Parathyroid adenoma (tissue), 2 donors: ENCODE data around the gene DTX4.

Experiments
- H2AFZ ChIP-seq: fragments of 300-600 bp; sonication (generic); one replicate; pipeline ENCODE4 v1.7.0; 2017; ENCODE audit warnings: antibody characterized with exemption, mild to moderate bottlenecking
- H3K27ac ChIP-seq: fragments of 300-600 bp; sonication (generic); one replicate; pipeline ENCODE4 v1.7.0; 2017
- H3K27me3 ChIP-seq: fragments of 300-600 bp; sonication (generic); one replicate; pipeline ENCODE4 v1.7.0; 2017; ENCODE audit warnings: low read length; ENCODE audit not compliant: control insufficient read depth, insufficient read depth
- H3K36me3 ChIP-seq: fragments of 300-600 bp; sonication (generic); one replicate; pipeline ENCODE4 v1.7.0; 2017; ENCODE audit warnings: low read length; ENCODE audit not compliant: control insufficient read depth, insufficient read depth
- H3K4me1 ChIP-seq: fragments of 300-600 bp; sonication (generic); one replicate; pipeline ENCODE4 v1.7.0; 2017; ENCODE audit warnings: control low read depth
- H3K4me2 ChIP-seq: fragments of 300-600 bp; sonication (generic); one replicate; pipeline ENCODE4 v1.7.0; 2017; ENCODE audit warnings: low read length
- H3K4me3 ChIP-seq: fragments of 300-600 bp; sonication (generic); one replicate; pipeline ENCODE4 v1.7.0; 2017; ENCODE audit warnings: low read depth, low read length
- H3K79me2 ChIP-seq: fragments of 300-600 bp; sonication (generic); one replicate; pipeline ENCODE4 v1.7.0; 2017; ENCODE audit warnings: control low read depth
- H3K9ac ChIP-seq: fragments of 300-600 bp; sonication (generic); one replicate; pipeline ENCODE4 v1.7.0; 2017; ENCODE audit warnings: mild to moderate bottlenecking
- H3K9me3 ChIP-seq: fragments of 300-600 bp; sonication (generic); one replicate; pipeline ENCODE4 v1.7.0; 2017; ENCODE audit warnings: low read length; ENCODE audit not compliant: control insufficient read depth
- CTCF ChIP-seq: fragments of 300-600 bp; sonication (generic); IDR thresholded peaks from one replicate; pipeline ENCODE4 v1.7.0; 2017; ENCODE audit warnings: antibody characterized with exemption, mild to moderate bottlenecking
- donor health status: primary hyperparathyroidism.

DTX4 gene

GRCh38 chr11:59181746-59182456 lies 10.0 kb downstream of the DTX4 start:
- H3K27ac ChIP-seq: no peak overlapping the region
- no peaks in the 10 kb centered on the region for H3K9me3 ChIP-seq
- TF ChIP-seq CTCF: no peak
- H3K9ac ChIP-seq: no peak overlapping the region
- H3K79me2 ChIP-seq: no peaks in the 10 kb centered on the region
- no peaks in the 10 kb centered on the region for H3K27me3 ChIP-seq
- no peaks in the 10 kb centered on the region for H3K4me1 ChIP-seq
- H3K4me2 ChIP-seq: no peak overlapping the region
- no peak overlapping the region for H3K4me3 ChIP-seq
- H2AFZ ChIP-seq: no peak overlapping the region
- H3K36me3 ChIP-seq: no peaks in the 10 kb centered on the region

- peak; percentile 70 for TF ChIP-seq CTCF
- no peaks in the 10 kb centered on the region for H3K9me3 ChIP-seq
- no peak overlapping the region for H3K4me2 ChIP-seq
- no peak overlapping the region for H3K9ac ChIP-seq
- H3K27ac ChIP-seq: no peak overlapping the region
- H3K79me2 ChIP-seq: no peaks in the 10 kb centered on the region
- no peaks in the 10 kb centered on the region for H3K4me1 ChIP-seq
- no peak overlapping the region for H3K4me3 ChIP-seq
- no peak overlapping the region for H2AFZ ChIP-seq
- no peaks in the 10 kb centered on the region for H3K36me3 ChIP-seq
- no peaks in the 10 kb centered on the region for H3K27me3 ChIP-seq
Measured at GRCh38 chr11:59182457-59183151, 10.7 kb downstream of the DTX4 start.

GRCh38 chr11:59183771-59184170 lies 11.8 kb downstream of the DTX4 start:
- H3K4me3 ChIP-seq: no peak overlapping the region
- no peak overlapping the region for H3K27ac ChIP-seq
- H3K4me1 ChIP-seq: no peaks in the 10 kb centered on the region
- no peak overlapping the region for H3K4me2 ChIP-seq
- no peak overlapping the region for H2AFZ ChIP-seq
- H3K27me3 ChIP-seq: no peaks in the 10 kb centered on the region
- no peaks in the 10 kb centered on the region for H3K79me2 ChIP-seq
- H3K9ac ChIP-seq: no peak overlapping the region
- TF ChIP-seq CTCF: no peak
- H3K36me3 ChIP-seq: no peaks in the 10 kb centered on the region
- H3K9me3 ChIP-seq: no peaks in the 10 kb centered on the region

- Histone ChIP-seq H3K4me3 (no peak overlapping the region), H3K9ac (no peak overlapping the region), H3K9me3 (no peaks in the 10 kb centered on the region), H3K27me3 (no peaks in the 10 kb centered on the region), H3K36me3 (no peaks in the 10 kb centered on the region), H3K4me1 (no peaks in the 10 kb centered on the region), H3K4me2 (no peak overlapping the region), H2AFZ (no peak overlapping the region), H3K27ac (no peak overlapping the region), H3K79me2 (no peaks in the 10 kb centered on the region)
- TF ChIP-seq CTCF: no peak
Measured at GRCh38 chr11:59184691-59185339, 12.9 kb downstream of the DTX4 start.
